ENCODE measurements around the gene UPB1.

The UPB1 gene

DNA sequence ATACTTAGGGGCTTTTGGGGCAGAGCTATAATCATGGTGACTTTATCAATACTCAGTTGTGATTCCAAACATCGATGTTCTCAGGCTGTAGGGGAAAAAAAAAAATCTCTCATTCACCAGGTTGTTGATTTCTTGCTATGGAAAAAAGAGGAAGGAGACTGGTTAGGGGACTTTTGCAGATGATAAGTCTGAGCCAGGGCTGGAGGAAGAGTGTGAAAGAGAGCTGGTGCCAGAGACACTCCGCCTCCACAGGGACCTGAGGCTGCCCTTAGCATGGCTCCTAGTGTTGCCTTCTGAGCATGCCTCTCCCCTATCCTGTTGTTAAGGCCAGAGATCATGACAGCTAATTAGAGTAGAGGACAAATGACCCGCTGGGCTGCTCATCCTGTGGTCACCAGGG is 16.9 kb downstream of the UPB1 start:
- no peak for TF ChIP-seq CTCF (IDR thresholded peaks at IDR 0.05; ENCODE audit: low read depth, low read length)
- no peaks in the 10 kb centered on the region for H3K9me3 ChIP-seq (ENCODE audit: severe bottlenecking)
- no peaks in the 10 kb centered on the region for H3K36me3 ChIP-seq
- no peaks in the 10 kb centered on the region for H3K27me3 ChIP-seq (ENCODE audit: insufficient read depth, low read depth, severe bottlenecking)
- H3K27ac ChIP-seq = no peak overlapping the region
- no peak for DNase-seq
- H3K4me3 ChIP-seq (ENCODE audit: low read depth, low read length) = no peak overlapping the region

GRCh38 chr22:24513378-24514240 is 18.5 kb downstream of the UPB1 start:
- Histone ChIP-seq H3K27ac (no peak overlapping the region), H3K4me3 (ENCODE audit: low read depth, low read length) (no peak overlapping the region), H3K27me3 (ENCODE audit: insufficient read depth, low read depth, severe bottlenecking) (no peaks in the 10 kb centered on the region), H3K9me3 (ENCODE audit: severe bottlenecking) (no peaks in the 10 kb centered on the region), H3K36me3 (no peaks in the 10 kb centered on the region)
- DNase-seq = no peak
- no peak for TF ChIP-seq CTCF (IDR thresholded peaks at IDR 0.05; ENCODE audit: low read depth, low read length)

GRCh38 chr22:24514241-24515026 is 19.3 kb downstream of the UPB1 start:
- Histone ChIP-seq H3K27me3 (ENCODE audit: insufficient read depth, low read depth, severe bottlenecking) (no peaks in the 10 kb centered on the region), H3K4me3 (ENCODE audit: low read depth, low read length) (no peak overlapping the region), H3K36me3 (no peaks in the 10 kb centered on the region), H3K27ac (peak overlapping the region; percentile 14; the same call in 1 of the 2 replicates), H3K9me3 (ENCODE audit: severe bottlenecking) (no peaks in the 10 kb centered on the region)
- peak; percentile 65 for DNase-seq
- TF ChIP-seq CTCF (IDR thresholded peaks at IDR 0.05; ENCODE audit: low read depth, low read length) = no peak

GRCh38 chr22:24515027-24515338 is 19.9 kb downstream of the UPB1 start:
- no peak for DNase-seq
- Histone ChIP-seq H3K9me3 (ENCODE audit: severe bottlenecking) (no peaks in the 10 kb centered on the region), H3K36me3 (no peaks in the 10 kb centered on the region), H3K27ac (no peak overlapping the region; the same call in 1 of the 2 replicates), H3K27me3 (ENCODE audit: insufficient read depth, low read depth, severe bottlenecking) (no peaks in the 10 kb centered on the region), H3K4me3 (ENCODE audit: low read depth, low read length) (no peak overlapping the region)
- no peak for TF ChIP-seq CTCF (IDR thresholded peaks at IDR 0.05; ENCODE audit: low read depth, low read length)

- TF ChIP-seq CTCF (IDR thresholded peaks at IDR 0.05; ENCODE audit: low read depth, low read length) = no peak
- Histone ChIP-seq H3K36me3 (no peaks in the 10 kb centered on the region), H3K27me3 (ENCODE audit: insufficient read depth, low read depth, severe bottlenecking) (no peaks in the 10 kb centered on the region), H3K4me3 (ENCODE audit: low read depth, low read length) (no peak overlapping the region), H3K9me3 (ENCODE audit: severe bottlenecking) (no peaks in the 10 kb centered on the region), H3K27ac (no peak overlapping the region)
- no peak for DNase-seq
Measured at GRCh38 chr22:24516301-24516737, 21.2 kb downstream of the UPB1 start.

Measured in WERI-Rb-1 (cell line).